Stimulated activated CD8-positive, alpha-beta memory T cell treated with anti-CD3 and anti-CD28 coated beads, Interleukin-4, amount 100 ng/mL, for 1 hour (primary cell): Measurements from ENCODE around the gene EPM2A.
A peak's percentile ranks its signal among the peaks of the same experiment; 100 is the strongest.

Experiments used
- DNase-seq, 2 donors: peaks; one replicate each; pipeline ENCODE4 v3.0.0-alpha.2; 2020; ENCODE audit warnings: low read depth in 2 of 2, low spot score in 1 of 2

EPM2A gene

DNA sequence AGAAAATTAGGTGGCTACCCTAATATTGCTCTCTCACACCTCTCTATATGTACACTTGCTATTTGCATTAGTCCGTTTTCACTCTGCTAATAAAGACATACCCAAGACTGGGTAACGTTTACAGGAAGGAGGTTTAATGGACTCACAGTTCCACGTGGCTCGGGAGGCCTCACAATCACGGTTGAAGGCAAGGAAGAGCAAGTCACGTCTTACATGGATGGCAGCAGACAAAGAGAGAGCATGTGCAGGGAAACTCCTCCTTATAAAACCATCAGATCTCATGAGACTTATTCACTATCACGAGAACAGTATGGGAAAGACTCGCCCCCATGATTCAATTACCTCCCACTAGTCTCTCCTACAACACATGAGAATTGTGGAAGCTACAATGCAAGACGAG lies 53.4 kb downstream of the EPM2A start:
- no peak for DNase-seq

DNA sequence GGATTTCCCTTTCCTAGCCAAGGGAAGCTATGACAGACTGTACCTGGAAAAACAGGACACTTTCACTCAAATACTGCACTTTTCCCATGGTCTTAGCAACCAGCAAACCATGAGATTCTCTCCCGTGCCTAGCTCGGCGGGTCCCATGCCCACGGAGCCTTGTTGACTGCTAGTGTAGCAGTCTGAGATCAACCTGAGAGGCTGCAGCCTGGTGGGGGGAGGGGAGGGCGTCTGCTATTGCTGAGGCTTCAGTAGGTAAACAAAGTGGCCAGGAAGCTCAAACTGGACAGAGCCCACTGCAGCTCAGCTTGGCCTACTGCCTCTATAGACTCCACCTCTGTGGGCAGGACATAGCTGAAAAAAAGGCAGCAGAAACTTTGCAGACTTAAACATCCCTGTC lies 61.8 kb downstream of the EPM2A start:
- DNase-seq: no peak

DNA sequence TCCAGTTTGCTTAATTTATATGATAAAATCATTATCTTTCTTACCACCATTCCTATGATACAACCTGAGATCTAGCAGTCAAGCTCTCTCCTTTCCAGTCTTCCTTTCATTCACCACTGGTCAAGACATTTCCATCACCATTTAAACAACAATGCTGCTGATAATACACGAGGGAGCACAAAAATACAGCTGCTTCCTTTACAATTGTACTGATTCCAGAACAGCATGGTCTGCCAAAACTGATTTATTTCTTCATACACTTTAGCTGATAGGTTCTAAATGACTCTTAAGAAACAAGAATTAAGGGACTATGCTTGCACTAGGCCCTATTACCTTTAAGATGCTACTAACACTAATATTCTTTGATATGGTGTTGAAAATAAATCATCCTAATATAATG lies 65.0 kb downstream of the EPM2A start:
- no peak for DNase-seq

DNA sequence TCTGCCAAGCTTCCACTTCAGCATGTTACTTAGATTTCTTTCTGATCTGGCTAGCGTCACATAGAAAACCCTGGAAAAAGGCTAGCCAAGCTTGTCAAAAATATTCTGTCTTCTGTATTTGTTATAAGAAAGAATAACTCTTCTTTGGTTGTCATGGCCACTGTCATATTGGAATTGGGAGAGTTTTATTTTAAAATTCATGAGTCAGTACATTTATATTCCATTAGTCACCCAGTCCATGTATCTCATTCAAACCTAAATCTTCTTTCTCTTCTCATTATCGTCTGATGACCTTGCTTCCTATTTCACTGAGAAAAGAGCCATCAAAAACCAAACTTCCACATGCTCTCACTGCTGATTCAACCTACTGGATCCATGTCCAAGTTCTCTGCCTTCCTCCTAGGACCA lies 65.7 kb downstream of the EPM2A start:
- no peak for DNase-seq

DNA sequence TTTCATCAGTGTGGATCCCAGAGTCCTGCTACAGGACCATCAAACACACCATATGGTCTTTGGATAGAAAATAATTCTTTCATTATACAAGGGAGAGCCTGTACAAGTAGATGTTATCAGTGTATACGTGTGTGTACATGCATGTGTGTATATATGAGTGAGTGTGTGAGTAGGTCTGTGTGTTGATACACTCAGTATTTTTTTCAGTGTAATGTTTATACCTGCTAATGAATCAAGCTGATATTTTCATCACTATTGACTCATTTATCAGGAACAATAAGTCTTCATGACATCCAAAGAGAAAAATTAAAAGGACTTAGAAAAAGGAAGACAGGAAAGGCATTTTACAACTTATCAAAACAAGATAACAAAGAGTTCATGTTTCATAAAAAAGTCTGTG lies 66.5 kb downstream of the EPM2A start:
- no peak for DNase-seq

DNA sequence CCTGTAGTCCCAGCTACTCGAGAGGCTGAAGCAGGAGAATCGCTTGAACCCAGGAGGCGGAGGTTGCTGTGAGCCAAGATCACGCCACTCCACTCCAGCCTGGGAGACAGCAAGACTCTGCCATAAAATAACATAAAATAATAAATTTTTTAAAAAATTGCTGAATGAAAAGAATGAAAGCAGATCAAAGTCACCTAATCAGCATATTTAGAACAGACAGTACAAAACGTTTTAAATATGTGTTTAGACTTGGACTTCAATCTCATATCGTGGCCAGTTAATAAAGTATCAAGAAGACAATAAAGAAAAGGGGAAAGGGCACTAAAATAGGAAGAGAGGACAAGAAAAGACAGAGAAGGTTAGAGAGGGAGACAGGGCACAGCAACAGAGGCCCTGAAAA lies 74.6 kb downstream of the EPM2A start:
- DNase-seq: no peak

DNA sequence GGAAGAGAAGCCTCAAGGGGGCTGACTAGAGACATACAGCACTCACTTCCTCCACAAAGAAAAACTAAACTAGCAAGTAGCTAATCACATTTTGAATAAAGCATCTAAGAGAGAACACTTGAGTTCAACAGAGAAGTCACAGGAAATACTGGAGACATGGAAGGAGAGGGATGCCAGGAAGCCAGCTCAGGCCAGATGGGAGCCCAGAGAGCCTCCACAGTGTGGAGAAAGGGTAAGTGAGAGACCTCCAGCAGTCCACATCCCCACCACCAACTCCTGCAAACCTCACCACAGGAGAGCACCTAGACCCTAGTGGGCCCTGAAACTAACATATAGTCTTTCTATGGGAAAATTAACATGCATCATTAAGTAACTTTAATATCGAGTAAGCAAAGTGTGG lies 79.2 kb downstream of the EPM2A start:
- no peak for DNase-seq

DNA sequence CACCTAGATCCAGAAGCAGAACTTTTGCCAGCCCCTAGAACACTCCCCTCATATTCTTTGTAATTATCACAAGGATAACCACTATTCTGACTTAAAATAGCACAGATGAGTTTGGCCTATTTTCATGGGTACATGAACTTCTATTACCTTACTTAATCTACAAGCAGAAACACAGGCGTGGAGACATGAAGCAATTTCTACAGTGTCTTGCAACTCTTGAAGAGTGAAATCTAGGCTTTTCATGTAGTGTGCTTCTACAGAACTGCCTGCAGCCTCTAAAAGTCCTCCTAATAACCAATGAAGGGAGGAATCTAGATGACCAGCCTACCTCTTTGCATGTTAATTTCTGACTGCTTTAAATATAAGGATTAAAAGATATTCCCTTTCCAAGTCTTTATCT lies 82.7 kb downstream of the EPM2A start:
- no peak for DNase-seq

DNA sequence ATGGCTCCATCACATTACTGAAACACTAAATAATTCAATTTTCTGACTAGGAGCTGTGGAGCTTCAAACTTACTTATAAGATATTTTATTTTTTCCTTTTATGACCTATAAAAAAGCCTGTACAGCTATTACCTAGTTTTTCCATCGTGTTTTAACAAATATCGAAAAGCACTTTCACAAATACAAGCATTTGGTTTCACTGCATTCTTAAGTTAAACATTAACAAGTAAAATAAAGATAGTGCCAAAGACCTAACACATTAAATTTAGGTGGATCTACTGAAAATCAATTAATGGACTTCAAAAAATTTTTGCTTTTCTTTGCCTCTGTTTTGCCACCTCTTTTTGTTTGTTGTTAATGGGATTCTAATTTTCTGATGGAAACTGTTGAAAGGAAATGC lies 83.3 kb downstream of the EPM2A start:
- DNase-seq: no peak

DNA sequence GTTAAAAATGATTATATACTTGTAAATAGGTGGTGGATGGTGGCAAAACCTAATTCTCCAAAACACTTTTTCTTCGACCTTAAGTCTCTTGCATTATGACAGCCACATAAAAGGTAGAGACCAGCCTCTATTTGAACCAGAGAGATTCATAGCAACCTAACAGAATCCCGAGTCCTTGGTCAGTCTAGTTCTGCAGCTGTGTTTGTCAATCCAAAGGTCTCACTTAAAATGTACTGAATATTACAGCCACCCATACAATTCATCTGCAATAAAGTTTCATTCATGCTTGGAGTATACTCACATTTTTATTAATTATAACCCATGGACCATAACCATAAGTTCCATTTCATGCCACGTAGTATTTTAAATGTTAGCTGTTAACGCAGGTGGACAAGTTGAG lies 87.2 kb downstream of the EPM2A start:
- DNase-seq: no peak

DNA sequence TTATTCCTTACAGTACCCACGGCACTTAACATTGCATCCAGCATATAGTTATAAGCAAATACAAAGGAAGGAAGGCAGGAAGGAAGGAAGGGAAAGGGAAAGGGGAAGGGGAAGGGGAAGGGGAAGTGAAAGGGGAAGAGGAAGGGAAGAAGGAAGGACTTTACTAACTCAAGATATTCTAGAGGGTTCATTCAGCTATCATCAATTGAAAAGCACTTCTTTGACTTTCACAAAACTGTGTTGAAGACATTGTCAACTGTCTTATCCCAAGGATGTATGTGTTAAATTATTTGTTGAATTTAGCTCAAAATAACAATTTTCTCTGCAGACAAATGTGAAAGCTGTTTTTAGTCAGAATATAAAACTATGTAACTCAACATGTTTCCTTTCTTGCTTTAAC lies 87.7 kb downstream of the EPM2A start:
- DNase-seq: no peak

DNA sequence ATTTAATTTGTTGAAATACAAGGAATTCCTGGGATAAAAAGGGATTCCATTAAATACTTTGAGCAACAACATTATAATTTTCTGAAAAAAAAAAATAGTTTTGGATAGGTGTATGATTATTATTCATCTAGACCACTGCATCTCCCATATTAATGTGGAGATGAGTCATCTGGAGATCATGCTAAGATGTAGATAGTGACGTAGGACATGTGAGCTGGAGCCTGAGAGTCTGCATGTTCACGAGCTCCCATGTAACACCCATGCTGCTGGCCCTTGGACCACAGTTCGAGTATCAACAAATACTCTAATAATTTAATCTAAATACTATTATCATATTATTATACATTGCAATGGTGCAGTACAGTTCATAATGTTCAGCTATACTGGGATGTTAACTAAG lies 91.6 kb downstream of the EPM2A start:
- DNase-seq: no peak

DNA sequence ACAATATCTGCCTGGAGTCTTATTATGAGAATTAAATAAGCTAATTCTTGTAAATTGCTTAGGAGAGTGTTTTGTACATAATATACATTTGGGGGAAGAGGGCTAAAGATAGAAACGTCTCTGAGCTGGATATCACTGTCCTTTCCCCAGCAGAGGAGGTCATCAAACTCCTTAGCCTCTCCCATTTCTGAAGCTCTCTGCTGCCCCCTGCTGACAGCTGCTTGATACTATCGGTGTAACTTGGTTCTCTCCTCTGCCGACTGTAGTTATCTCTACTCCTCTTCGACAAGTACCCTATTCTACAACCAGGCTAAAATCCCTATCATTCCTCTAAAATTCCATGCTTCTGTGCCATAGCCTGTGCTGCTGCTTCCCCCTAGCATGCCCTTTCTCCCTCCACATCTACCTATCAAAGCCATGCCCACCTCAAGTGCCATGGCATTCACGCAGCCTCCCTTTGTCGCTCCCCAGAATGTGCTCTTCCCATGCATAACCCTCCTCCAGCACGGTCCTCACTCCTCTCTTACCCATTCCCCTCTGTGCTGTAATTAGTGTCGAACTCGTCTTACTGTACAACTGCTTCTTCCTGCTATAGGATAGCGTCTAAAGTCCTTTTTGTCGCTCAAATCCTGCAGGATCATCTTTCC lies 101.2 kb downstream of the EPM2A start:
- peak; percentile 58 to 59 for DNase-seq

DNA sequence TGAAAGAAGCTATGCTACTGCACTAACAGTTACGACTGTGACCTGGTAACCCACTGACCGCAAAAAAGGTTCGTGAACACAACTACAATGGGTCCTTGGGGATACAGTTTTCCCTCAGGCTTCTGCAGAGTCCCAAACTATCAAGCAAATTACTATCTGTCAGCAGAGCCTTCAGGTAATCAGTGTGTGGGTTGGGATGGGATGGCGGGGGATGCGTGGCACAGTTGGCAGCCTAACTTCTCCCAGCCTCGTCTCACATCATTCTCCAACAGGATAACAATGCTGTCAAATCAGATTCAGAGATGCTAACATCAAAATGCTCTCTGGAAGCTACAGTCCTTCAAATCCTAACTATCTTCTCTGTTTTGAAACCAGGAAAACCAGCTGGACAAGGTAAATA lies 102.3 kb downstream of the EPM2A start:
- no peak for DNase-seq

DNA sequence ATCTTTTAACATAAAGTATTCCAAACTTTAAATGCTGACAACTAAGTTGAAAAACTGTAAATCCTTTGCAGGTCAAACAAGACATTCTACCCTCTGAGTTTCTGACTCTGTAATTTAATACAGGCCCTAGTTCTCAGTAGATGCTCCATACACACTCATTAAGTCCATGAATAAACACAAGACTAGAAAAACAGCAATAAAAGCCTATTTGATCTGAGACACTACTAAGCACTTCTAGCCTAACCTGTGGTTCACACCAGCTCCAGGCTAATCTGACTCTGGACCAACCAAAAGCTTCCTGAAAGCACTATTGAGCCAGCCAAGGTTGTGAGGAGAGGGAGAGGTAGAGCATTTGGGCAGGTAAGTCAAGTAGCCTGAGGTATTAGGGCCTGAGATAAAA lies 103.9 kb downstream of the EPM2A start:
- no peak for DNase-seq

DNA sequence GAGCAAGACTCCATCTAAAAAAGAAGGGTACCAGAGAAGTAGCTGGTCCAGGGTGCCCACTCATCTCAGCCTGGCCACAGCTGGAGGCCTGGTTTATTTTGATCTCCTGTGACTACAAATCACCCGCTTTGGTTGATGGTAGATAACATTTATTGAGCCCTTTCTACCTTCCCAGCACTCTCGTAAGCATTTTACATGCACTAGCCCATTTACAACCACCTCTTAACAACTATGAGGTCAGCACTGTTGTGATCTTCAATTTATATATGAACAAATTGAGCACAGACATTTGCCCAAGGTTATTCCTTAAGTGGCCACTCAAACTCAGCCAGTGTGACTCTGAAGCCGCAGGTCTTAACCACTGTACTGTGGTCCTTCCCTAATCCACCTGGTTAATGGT lies 104.7 kb downstream of the EPM2A start:
- DNase-seq: no peak

DNA sequence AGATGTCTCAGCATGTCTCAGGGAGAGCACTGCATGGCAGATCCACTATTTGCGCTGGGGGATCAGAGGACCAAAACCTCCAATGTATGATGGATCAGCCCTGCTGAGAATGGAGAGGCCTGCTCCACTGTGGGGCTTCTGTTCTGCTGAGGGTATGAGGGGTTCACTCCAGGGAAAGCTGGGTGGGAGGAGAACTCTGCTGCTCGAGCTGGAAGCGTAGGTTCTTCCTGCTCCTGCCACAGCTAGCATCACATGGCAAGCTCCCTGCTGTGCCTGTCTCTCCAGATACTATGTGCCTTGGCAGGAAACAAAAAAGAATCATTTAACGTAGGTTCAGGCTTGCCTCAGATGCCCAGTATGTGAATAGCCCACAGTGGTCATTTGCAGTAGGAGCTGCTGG lies 105.8 kb downstream of the EPM2A start:
- DNase-seq: no peak

DNA sequence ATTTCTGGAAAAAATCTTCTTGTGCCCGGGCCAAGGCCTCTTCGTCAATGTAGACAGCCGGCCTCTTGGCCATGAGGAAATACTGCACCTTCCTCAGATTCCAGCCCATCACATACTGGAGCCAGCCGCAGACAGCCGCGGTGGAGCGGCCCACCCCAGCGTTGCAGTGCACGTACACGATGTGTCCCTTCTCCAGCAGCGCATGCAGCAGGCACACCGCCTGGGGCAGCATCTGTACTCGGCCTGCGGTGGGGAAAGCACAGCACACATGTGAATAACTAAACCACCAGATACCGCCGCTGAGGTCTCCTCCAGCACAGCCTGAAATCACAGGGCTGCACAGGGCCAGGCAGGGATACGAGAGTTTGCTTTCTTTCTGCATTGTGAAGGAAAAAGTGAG lies 107.9 kb downstream of the EPM2A start:
- no peak for DNase-seq

DNA sequence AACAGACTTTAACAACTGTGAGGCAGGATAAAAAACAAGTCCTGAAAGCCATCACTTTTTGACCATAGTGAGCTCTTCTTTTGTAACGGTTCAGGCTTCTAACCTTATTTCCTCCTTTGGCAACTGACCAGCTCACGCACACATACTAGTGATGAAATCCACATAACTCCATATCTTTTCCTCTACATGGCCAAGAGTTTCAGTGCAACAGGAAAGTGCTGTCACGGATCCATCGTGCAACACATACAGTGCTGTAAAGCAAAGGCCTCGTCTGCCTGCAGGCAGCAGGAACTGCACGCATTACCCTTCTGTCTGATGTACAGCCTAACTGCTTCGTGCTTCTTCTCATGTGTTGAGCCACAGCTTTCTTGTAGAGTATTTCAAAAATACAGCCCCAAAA lies 108.5 kb downstream of the EPM2A start:
- no peak for DNase-seq

DNA sequence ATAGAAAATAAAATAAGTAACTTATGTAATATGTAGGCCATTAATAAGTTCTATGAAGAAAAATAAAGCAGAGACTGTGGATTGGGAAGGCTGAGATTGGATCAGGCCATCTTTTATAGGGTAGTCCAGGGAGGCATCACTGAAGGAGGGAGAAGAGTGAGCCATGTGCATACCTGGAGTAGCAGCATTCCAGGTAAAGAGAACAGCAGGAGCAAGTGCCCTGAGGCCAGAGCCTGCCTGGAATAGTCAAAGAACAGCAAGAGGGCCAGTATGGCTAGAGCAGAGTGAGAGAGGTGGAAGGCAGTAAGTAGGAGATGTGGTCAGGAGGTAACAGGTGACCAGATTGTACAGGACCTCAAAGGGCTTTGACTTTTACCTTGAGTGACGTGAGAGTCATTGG lies 112.1 kb downstream of the EPM2A start:
- DNase-seq: no peak

DNA sequence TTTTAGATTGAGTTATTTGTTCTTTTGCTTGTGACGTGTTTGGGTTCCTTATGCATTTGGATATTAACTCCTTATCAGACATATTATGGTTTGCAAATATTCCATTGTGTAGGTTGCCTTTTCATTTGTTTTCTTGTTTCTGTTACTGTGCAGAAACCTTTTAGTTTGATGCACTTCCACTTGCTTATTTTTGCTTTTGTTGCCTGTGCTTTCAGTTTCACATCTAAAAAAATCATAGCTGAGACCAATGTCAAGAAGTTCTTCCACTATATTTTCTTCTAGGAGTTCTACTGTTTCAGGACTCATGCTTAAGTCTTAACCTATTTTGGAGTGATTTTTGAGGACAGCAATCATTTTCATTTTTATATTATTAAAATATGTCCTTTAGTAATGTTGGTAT lies 113.5 kb downstream of the EPM2A start:
- DNase-seq: no peak

DNA sequence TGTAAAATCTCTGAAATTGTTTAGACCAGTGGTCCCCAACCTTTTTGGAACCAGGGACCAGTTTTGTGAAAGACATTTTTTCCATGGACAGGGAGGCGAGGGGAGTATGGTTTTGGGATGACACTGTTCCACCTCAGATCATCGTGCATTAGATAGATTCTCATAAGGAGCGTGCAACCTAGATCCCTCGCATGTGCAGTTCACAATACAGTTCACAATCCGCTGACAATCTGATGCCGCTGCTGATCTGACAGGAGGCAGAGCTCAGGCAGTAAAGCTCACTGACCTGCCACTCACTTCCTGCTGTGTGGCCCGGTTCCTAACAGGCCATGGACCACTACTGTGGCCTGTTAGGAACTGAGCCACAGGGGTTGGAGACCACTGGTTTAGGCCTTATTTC lies 115.2 kb downstream of the EPM2A start:
- DNase-seq: no peak

DNA sequence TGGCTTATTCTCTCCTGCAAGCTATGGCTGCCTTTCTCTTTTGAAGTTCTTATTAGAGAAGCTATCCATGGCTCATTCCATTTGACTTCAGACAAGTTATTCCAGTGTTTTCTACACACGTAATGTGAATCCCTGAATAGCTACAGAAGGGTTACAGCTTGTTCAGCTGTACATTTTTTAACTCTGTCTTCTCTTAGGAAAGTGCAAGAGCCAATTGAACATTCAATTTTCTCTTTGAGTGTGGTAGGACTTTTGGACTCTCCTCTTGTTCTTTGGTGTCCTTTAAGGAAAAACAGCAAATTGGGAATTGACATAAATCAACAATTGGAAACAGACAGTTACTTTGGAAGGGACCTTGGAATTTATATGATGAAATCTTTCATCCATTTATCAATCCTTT lies 125.8 kb downstream of the EPM2A start:
- DNase-seq: no peak

DNA sequence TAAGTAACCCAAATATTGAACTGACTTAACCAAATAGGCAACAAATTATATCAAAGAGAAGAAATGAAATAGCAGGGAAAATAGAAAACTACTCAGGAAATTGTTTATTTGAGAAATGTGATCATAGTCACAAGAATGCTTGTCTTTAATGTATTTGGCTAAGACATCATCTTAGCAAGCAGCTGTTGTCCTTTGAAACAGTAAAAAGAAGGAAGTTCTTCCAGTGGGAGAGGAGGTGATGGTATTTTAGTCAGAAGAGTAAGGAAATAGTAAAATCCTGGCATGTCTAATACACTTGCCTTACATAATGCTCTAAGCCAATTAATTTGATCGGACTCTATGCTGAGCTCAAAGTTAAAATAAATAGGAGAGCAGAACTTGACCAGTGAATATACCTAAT lies 126.5 kb downstream of the EPM2A start:
- no peak for DNase-seq
